ENCODE data around the gene SEC22A.

- TF ChIP-seq EZH2 (IDR thresholded peaks at IDR 0.05; ENCODE audit: low read depth, low read length, severe bottlenecking) = no peak
- TF ChIP-seq CTCF (IDR thresholded peaks at IDR 0.05; ENCODE audit: control extremely low read depth in 1 of 3, insufficient read depth in 1 of 3, low read depth in 1 of 3, low read length in 3 of 3) = no peak
- TF ChIP-seq JUND (IDR thresholded peaks at IDR 0.05; ENCODE audit: low read length) = no peak
- TF ChIP-seq FOSL1 (IDR thresholded peaks at IDR 0.05; ENCODE audit: insufficient read depth, low read depth, low read length) = no peak
- no peak for TF ChIP-seq CHD2 (IDR thresholded peaks at IDR 0.05; ENCODE audit: low read length)
- TF ChIP-seq POLR2A (IDR thresholded peaks at IDR 0.05; ENCODE audit: control extremely low read depth in 1 of 2, low read depth in 2 of 2, low read length in 2 of 2) = no peak
- TF ChIP-seq JUN (IDR thresholded peaks at IDR 0.05; ENCODE audit: low read depth, low read length) = no peak
These were observed 41.7 kb upstream of the SEC22A start for GRCh38 chr3:123159926-123160635.
